Effector memory CD4-positive, alpha-beta T cell (primary cell): ENCODE data around the gene FITM1.

Source experiments
- DNase-seq, 3 donors: peaks; one replicate each; pipeline ENCODE4 v3.0.0-alpha.2; 2020
- H3K27ac ChIP-seq: 2 replicates; pipeline ENCODE4 v1.7.0; 2013; ENCODE audit warnings: mild to moderate bottlenecking, low read length, moderate library complexity; ENCODE audit not compliant: insufficient read depth, poor library complexity, severe bottlenecking
- H3K27me3 ChIP-seq: replicated peaks from 2 replicates; pipeline ENCODE4 v1.7.0; 2013; ENCODE audit warnings: mild to moderate bottlenecking, low read length; ENCODE audit not compliant: insufficient read depth, control insufficient read depth, poor library complexity, severe bottlenecking
- H3K36me3 ChIP-seq: 2 replicates; pipeline ENCODE4 v1.7.0; 2013; ENCODE audit warnings: mild to moderate bottlenecking, low read length, moderate library complexity; ENCODE audit not compliant: control insufficient read depth, insufficient read depth
- H3K4me1 ChIP-seq: 2 replicates; pipeline ENCODE4 v1.7.0; 2013; ENCODE audit warnings: low read length, mild to moderate bottlenecking; ENCODE audit not compliant: control insufficient read depth, insufficient read depth, poor library complexity, severe bottlenecking
- H3K4me3 ChIP-seq: 2 replicates; pipeline ENCODE4 v1.7.0; 2013; ENCODE audit warnings: low read length, low read depth, mild to moderate bottlenecking; ENCODE audit not compliant: insufficient read depth, poor library complexity, severe bottlenecking
- H3K9me3 ChIP-seq: 2 replicates; pipeline ENCODE4 v1.7.0; 2013; ENCODE audit warnings: mild to moderate bottlenecking, low read length, moderate library complexity; ENCODE audit not compliant: control insufficient read depth
- total RNA-seq, 3 donors: gene quantifications; one replicate each; lab custom pipeline; 2026; lab: John Stamatoyannopoulos, UW

FITM1 gene
- total RNA-seq: 0.26 to 1.7 (median 1.0) reads per million in 3 donors

GRCh38 chr14:24130380-24130716 is at the start of gene FITM1:
Gene FITM1, plus strand, starts transcription at chr14:24130659. Its CDS starts 905 bp downstream, at chr14:24131564.
- no peak for DNase-seq
- H3K27me3 ChIP-seq: no peaks in the 10 kb centered on the region
- H3K9me3 ChIP-seq: no peaks in the 10 kb centered on the region
- peaks cover 18% of the 10 kb centered on the region for H3K4me1 ChIP-seq
- no peak within 1 kb of the TSS for H3K4me3 ChIP-seq
- no peak within 1 kb of the TSS for H3K27ac ChIP-seq
- no peaks in the 10 kb centered on the region for H3K36me3 ChIP-seq

- peaks cover 12% of the 10 kb centered on the region for H3K4me1 ChIP-seq
- H3K27ac ChIP-seq: peak overlapping the region; percentile 43
- H3K9me3 ChIP-seq: no peaks in the 10 kb centered on the region
- H3K36me3 ChIP-seq: no peaks in the 10 kb centered on the region
- H3K4me3 ChIP-seq: peak overlapping the region; percentile 80
- peak; percentile 25 to 49 (median 43) for DNase-seq
- no peaks in the 10 kb centered on the region for H3K27me3 ChIP-seq
Observed at GRCh38 chr14:24080888-24081738, 49.3 kb upstream of the FITM1 start.

GRCh38 chr14:24081739-24082211 is 48.7 kb upstream of the FITM1 start:
- no peaks in the 10 kb centered on the region for H3K27me3 ChIP-seq
- no peaks in the 10 kb centered on the region for H3K36me3 ChIP-seq
- H3K4me3 ChIP-seq: peak overlapping the region; percentile 80
- no peaks in the 10 kb centered on the region for H3K9me3 ChIP-seq
- H3K27ac ChIP-seq: peak overlapping the region; percentile 43
- peaks cover 12% of the 10 kb centered on the region for H3K4me1 ChIP-seq
- DNase-seq: no peak

- no peak overlapping the region for H3K4me3 ChIP-seq
- H3K27me3 ChIP-seq: no peaks in the 10 kb centered on the region
- no peaks in the 10 kb centered on the region for H3K9me3 ChIP-seq
- H3K36me3 ChIP-seq: no peaks in the 10 kb centered on the region
- H3K27ac ChIP-seq: no peak overlapping the region
- no peak for DNase-seq
- peaks cover 12% of the 10 kb centered on the region for H3K4me1 ChIP-seq
Observed at GRCh38 chr14:24082411-24083080, 47.9 kb upstream of the FITM1 start.

GRCh38 chr14:24083462-24083861 is 47.0 kb upstream of the FITM1 start:
- H3K36me3 ChIP-seq: no peaks in the 10 kb centered on the region
- no peak for DNase-seq
- no peak overlapping the region for H3K27ac ChIP-seq
- no peak overlapping the region for H3K4me3 ChIP-seq
- no peaks in the 10 kb centered on the region for H3K27me3 ChIP-seq
- H3K4me1 ChIP-seq: peaks cover 12% of the 10 kb centered on the region
- no peaks in the 10 kb centered on the region for H3K9me3 ChIP-seq

- Histone ChIP-seq H3K36me3 (no peaks in the 10 kb centered on the region), H3K27ac (no peak overlapping the region), H3K27me3 (no peaks in the 10 kb centered on the region), H3K4me3 (no peak overlapping the region), H3K4me1 (peaks cover 12% of the 10 kb centered on the region), H3K9me3 (no peaks in the 10 kb centered on the region)
- no peak for DNase-seq
Observed at GRCh38 chr14:24084440-24084839, 46.0 kb upstream of the FITM1 start.

GRCh38 chr14:24085215-24085614 is 45.2 kb upstream of the FITM1 start:
- H3K27ac ChIP-seq: no peak overlapping the region
- H3K4me3 ChIP-seq: no peak overlapping the region
- H3K9me3 ChIP-seq: no peaks in the 10 kb centered on the region
- no peaks in the 10 kb centered on the region for H3K36me3 ChIP-seq
- DNase-seq: no peak
- H3K27me3 ChIP-seq: no peaks in the 10 kb centered on the region
- peaks cover 12% of the 10 kb centered on the region for H3K4me1 ChIP-seq

GRCh38 chr14:24086193-24086955 is 44.1 kb upstream of the FITM1 start:
- peaks cover 4% of the 10 kb centered on the region for H3K4me1 ChIP-seq
- no peak overlapping the region for H3K4me3 ChIP-seq
- no peak for DNase-seq
- no peaks in the 10 kb centered on the region for H3K36me3 ChIP-seq
- H3K27ac ChIP-seq: no peak overlapping the region
- H3K27me3 ChIP-seq: no peaks in the 10 kb centered on the region
- H3K9me3 ChIP-seq: no peaks in the 10 kb centered on the region

GRCh38 chr14:24087004-24087403 is 43.5 kb upstream of the FITM1 start:
- H3K9me3 ChIP-seq: no peaks in the 10 kb centered on the region
- no peaks in the 10 kb centered on the region for H3K36me3 ChIP-seq
- no peak overlapping the region for H3K27ac ChIP-seq
- DNase-seq: no peak
- no peaks in the 10 kb centered on the region for H3K4me1 ChIP-seq
- H3K4me3 ChIP-seq: no peak overlapping the region
- H3K27me3 ChIP-seq: no peaks in the 10 kb centered on the region
